GM18909 (cell line): ENCODE data around the gene POLR2M.

Source experiments
- ATAC-seq: cut with Tn5 transposase; IDR thresholded peaks from one replicate; pipeline ENCODE4 v1.9.1; 2021; ENCODE audit warnings: mild to moderate bottlenecking; ENCODE audit not compliant: unreplicated experiment, poor library complexity

The POLR2M gene

GRCh38 chr15:57735431-57735830 is 28.9 kb downstream of the POLR2M start:
- ATAC-seq: no peak

DNA sequence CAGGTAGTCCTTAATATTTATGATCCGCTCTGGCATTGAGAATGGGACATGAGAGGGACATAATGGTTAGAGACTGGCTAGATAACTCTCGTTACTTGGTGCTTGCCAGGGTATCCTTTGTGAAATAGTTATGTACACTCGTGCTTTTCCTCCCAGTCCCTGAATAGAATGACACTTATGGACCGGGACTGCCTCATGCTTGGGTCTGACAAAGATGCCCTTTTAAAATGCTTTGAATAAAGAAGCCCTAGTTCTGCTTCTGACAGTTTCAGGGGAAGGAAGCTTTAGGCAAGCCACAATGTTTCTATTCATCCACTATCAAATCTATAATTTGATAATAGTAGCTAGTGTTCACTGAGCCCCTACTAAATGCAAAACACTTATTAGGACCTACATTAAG is 29.4 kb downstream of the POLR2M start:
- no peak for ATAC-seq

GRCh38 chr15:57736591-57736990 is 30.1 kb downstream of the POLR2M start:
- no peak for ATAC-seq

GRCh38 chr15:57738734-57739237 is 32.3 kb downstream of the POLR2M start:
- no peak for ATAC-seq

GRCh38 chr15:57740048-57740447 is 33.5 kb downstream of the POLR2M start:
- no peak for ATAC-seq

GRCh38 chr15:57741089-57741488 is 34.6 kb downstream of the POLR2M start:
- no peak for ATAC-seq

GRCh38 chr15:57743424-57743823 is 36.9 kb downstream of the POLR2M start:
- no peak for ATAC-seq

DNA sequence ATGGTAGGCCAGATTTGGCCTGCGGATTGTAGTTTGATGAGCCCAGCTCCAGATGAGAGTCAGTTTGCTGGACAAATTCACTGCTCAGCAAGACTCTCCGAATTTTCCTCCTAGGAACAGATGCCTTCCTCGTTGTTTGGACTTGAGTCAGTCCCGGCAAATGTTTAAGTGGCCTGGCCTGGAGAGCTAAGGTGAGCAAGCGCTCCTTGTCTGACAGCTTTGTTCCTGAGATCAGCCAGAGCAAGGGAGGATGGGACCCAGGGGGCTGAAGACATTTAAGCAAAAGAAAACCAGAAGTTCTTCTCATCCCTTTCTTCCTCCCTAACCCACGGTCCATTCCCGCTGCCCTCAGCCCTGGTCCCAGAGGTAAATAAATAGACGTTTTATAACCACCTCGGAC is 40.3 kb downstream of the POLR2M start:
- ATAC-seq: no peak

DNA sequence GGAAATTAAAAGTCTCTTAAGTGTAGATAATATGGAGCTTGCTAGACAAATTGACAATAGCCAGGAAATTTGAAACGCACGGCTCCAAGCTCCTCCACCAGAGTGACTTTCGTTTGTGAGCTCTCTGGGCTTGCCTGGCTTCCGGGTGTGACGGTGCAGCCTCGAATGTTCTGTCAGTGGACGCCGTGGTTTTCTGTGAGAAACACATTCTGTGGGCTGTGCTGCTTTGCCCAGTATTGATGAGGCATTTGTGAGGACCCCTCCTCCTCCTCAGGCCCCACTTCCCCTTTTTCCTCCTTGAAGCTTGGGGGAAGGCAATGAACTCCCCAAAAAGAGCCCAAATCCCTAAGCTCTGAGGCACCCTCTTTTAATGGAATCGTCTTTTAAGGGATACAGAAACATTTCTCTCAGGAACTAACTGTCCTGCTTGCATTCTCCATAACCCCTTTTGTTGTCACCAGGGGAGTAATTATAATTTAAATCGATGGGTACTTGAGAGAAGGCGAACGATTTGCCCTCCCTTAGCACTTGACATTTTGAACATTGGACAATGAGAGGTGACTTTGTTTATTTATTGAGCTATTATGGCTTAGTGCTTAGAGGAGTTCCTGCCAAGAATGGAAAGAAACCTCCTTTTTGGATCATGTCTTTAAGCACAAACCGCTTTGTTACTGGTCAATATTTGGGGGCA is 40.8 kb downstream of the POLR2M start:
- no peak for ATAC-seq

DNA sequence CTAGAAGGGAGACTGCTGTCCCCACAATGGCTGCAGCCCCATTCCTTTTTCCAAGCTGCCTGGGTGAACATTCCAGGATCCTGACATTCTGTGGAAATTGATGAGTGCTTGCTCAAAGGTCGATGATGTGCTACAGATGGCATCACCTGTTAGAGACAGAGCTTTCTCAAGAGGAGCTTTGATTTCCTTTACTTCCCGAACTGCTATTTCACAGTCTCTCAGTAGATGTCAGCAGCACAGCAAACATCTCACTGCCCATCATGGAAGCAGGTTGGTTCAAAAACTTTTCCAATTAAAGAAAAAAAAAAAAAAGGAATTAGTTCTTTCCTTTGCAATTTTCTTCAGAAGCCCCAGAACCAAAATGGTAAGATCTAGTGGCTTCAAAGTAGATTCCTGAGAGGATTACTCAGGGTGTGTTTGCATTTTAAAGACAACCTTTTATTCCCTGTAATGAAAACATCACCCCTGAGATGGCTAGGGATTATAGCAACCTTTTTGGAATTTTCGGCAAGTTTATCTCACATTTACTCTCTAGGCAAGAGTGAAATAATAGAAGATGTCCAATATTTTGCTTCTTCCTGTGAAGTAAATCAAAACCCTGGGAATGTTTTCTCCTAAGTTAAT is 44.8 kb downstream of the POLR2M start:
- ATAC-seq: no peak

DNA sequence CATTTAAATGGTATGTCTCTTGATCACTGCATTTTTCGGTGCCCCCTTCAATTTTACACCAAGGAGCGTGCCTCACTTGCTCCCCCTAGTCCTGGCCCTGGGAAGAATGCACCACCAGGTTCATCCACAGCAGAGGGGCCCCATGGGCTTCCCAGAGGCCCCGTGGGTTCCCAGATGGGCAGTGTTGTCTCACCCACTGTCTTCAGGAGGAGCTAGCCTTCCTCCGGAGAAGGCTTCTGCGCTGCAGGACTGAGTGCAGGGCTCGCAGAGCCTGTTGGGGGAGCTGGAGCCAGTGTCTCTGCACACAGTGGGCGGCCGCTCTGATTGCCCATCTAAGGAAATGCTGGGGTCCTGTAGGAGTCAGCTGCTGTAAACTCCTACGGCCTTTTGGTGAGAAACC is 45.9 kb downstream of the POLR2M start:
- ATAC-seq: no peak

- no peak for ATAC-seq
Measured at GRCh38 chr15:57752840-57753239, 46.3 kb downstream of the POLR2M start.

- no peak for ATAC-seq
Measured at GRCh38 chr15:57756466-57756865, 50.0 kb downstream of the POLR2M start.

- no peak for ATAC-seq
Measured at GRCh38 chr15:57758560-57758959, 52.0 kb downstream of the POLR2M start.

DNA sequence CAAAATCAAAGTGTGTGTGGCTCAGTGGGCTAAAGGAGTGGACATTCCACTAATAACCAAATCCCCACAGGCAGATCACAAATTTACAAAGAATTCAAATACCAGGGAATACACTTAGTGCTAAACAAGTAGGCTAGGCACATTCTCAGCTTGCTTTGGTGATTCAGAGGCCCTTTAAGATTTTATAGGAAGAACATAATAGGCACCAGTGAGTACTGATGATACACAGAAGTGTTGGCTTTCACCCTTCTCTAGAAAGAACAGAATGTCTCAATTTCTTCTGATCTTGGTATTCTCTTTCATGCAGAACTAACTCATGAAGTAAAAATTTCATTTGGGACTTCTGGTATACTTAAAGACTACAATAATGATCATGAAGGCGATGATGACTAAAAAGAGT is 55.0 kb downstream of the POLR2M start:
- ATAC-seq: no peak

DNA sequence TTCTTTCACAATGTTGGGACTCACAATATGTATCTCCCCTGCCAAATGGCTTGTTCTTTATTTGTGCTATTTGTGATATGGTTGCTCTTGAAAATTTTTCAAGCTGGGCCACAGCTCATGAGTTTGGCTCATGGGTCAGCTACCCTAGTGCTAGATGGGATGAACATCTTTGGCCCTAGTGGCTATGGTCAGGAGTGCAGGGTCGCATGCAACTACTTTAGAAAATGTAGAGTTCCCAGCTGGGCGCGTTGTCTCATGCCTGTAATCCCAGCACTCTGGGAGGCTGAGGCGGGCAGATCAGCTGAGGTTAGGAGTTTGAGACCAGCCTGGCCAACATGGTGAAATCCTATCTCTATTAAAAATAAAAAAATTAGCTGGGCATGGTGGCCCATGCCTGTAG is 55.8 kb downstream of the POLR2M start:
- no peak for ATAC-seq

- no peak for ATAC-seq
Measured at GRCh38 chr15:57763176-57763964, 56.9 kb downstream of the POLR2M start.
